HCT116 (cell line): Measurements from ENCODE around the gene SLC15A3. TPM values are rescaled to one million over a fixed set of nuclear protein-coding genes. Genes with fewer than 3 reads are reported as not detected.

Source experiments
- ATAC-seq: fragments of 200-7000 bp; cut with Tn5 transposase; 2 replicates; pipeline ENCODE4 v1.9.1; 2020; ENCODE audit warnings: mild to moderate bottlenecking, moderate library complexity
- BruUV-seq: library from RNA; stranded (reverse); fragments of 400-500 nt; replicated peaks from 2 replicates; lab custom pipeline; 2021; lab: Mats Ljungman, UMichigan
- CTCF ChIA-PET: fragments of 300-600 bp; sonication (Branson Sonifier 250); formaldehyde crosslinking; loops from one replicate; lab custom pipeline; 2021; ENCODE audit warnings: antibody characterized with exemption; lab: Charles Lee
- POLR2A ChIA-PET: fragments of 300-600, 350-600 bp; sonication (Branson Sonifier 250); formaldehyde crosslinking; loops from one replicate; lab custom pipeline; 2021; ENCODE audit warnings: antibody characterized with exemption; lab: Charles Lee
- RAD21 ChIA-PET, 2 experiments: fragments of 300-600 bp; sonication (Branson Sonifier 250); formaldehyde crosslinking; loops; one replicate each; lab custom pipeline; 2023; ENCODE audit warnings: low total read pairs in 2 of 2; ENCODE audit not compliant: uncharacterized antibody in 2 of 2, unreplicated experiment in 2 of 2, low non-redundant PET in 1 of 2; lab: Charles Lee
- DNase-seq: peaks from one replicate; pipeline ENCODE4 v3.0.0-alpha.2; 2010; ENCODE audit warnings: low read depth, low spot score
- H2AFZ ChIP-seq: fragments of 200-600 bp; shearing (Covaris generic), sonication (generic); 2 replicates; pipeline ENCODE4 v1.6.1; 2017; ENCODE audit warnings: low read depth, mixed run types, mixed read lengths, antibody characterized with exemption, low read length; ENCODE audit not compliant: poor library complexity, severe bottlenecking
- H3K27ac ChIP-seq: 2 replicates; pipeline ENCODE4 v1.5.1; 2012; ENCODE audit warnings: low read depth, low read length
- H3K27me3 ChIP-seq: fragments of 200-600 bp; sonication (generic); 2 replicates; pipeline ENCODE4 v1.6.1; 2016; ENCODE audit warnings: mixed run types, low read length, mixed read lengths; ENCODE audit not compliant: insufficient read depth
- H3K36me3 ChIP-seq, 2 experiments: fragments of 200-500 bp in 1 of 2; fragments of 200-600 bp in 1 of 2; sonication (Bioruptor generic) in 1 of 2; sonication (generic) in 1 of 2; 2 replicates each; pipeline versions ENCODE4 v1.5.1 to v1.6.1; 2014 to 2016; ENCODE audit warnings: low read length in 2 of 2, inconsistent platforms in 1 of 2, mixed read lengths in 1 of 2, mixed run types in 1 of 2; ENCODE audit not compliant: insufficient read depth in 2 of 2, control insufficient read depth in 1 of 2
- H3K4me1 ChIP-seq, 2 experiments: fragments of 200-600 bp in 1 of 2; sonication (generic) in 1 of 2; 2 replicates each; pipeline versions ENCODE4 v1.5.1 to v1.6.1; 2012 to 2017; ENCODE audit warnings: low read length in 2 of 2, inconsistent platforms in 1 of 2, mild to moderate bottlenecking in 1 of 2, mixed read lengths in 1 of 2, mixed run types in 1 of 2, moderate library complexity in 1 of 2; ENCODE audit not compliant: insufficient read depth in 2 of 2, control insufficient read depth in 1 of 2
- H3K4me2 ChIP-seq: fragments of 200-600 bp; sonication (generic); 2 replicates; pipeline ENCODE4 v1.6.1; 2017; ENCODE audit warnings: mixed run types, low read length, mixed read lengths
- H3K4me3 ChIP-seq, 2 experiments: fragments of 200-600 bp in 1 of 2; sonication (generic) in 1 of 2; replicated peaks in 1 of 2; 2 replicates each; pipeline ENCODE4 v1.5.1; 2011 to 2016; ENCODE audit warnings: low read length in 2 of 2, control low read depth in 1 of 2, low read depth in 1 of 2, mild to moderate bottlenecking in 1 of 2, mixed read lengths in 1 of 2, mixed run types in 1 of 2
- H3K79me2 ChIP-seq: fragments of 200-600 bp; sonication (generic); 2 replicates; pipeline ENCODE4 v1.6.1; 2017; ENCODE audit warnings: mild to moderate bottlenecking, mixed run types, low read length, moderate library complexity, mixed read lengths; ENCODE audit not compliant: insufficient read depth
- H3K9ac ChIP-seq: fragments of 200-600 bp; sonication (generic); 2 replicates; pipeline ENCODE4 v1.6.1; 2016; ENCODE audit warnings: low read length, mixed read lengths
- H3K9me2 ChIP-seq: fragments of 200-600 bp; sonication (generic), shearing (Covaris generic); 2 replicates; pipeline ENCODE4 v1.6.1; 2017; ENCODE audit warnings: mixed run types, mild to moderate bottlenecking, moderate library complexity; ENCODE audit not compliant: insufficient read depth
- H3K9me3 ChIP-seq, 2 experiments: fragments of 200-500 bp in 1 of 2; fragments of 200-600 bp in 1 of 2; sonication (Bioruptor generic) in 1 of 2; sonication (generic) in 1 of 2; 2 replicates each; pipeline ENCODE4 v1.6.1; 2014 to 2017; ENCODE audit warnings: low read length in 2 of 2, mixed read lengths in 2 of 2, inconsistent platforms in 1 of 2, low read depth in 1 of 2, mild to moderate bottlenecking in 1 of 2, mixed run types in 1 of 2, moderate library complexity in 1 of 2; ENCODE audit not compliant: control insufficient read depth in 1 of 2, insufficient read depth in 1 of 2
- H4K20me1 ChIP-seq: fragments of 200-600 bp; sonication (generic), shearing (Covaris generic); 2 replicates; pipeline ENCODE4 v1.6.1; 2017; ENCODE audit warnings: mixed run types, mild to moderate bottlenecking, moderate library complexity; ENCODE audit not compliant: insufficient read depth
- CBX3 ChIP-seq: IDR thresholded peaks from 2 replicates; pipeline ENCODE4 v1.6.1; 2012; ENCODE audit warnings: low read depth
- ELF1 ChIP-seq: IDR thresholded peaks from 2 replicates; pipeline ENCODE4 v1.6.1; 2012; ENCODE audit warnings: low read depth, borderline replicate concordance
- EZH2 ChIP-seq: fragments of 200-600 bp; sonication (generic); IDR thresholded peaks from 2 replicates; pipeline ENCODE4 v1.6.1; 2017; ENCODE audit warnings: antibody characterized with exemption, mixed run types
- JUND ChIP-seq: IDR thresholded peaks from 2 replicates; pipeline ENCODE4 v1.6.1; 2012
- RAD21 ChIP-seq: IDR thresholded peaks from 2 replicates; pipeline ENCODE4 v1.6.1; 2012; ENCODE audit warnings: low read depth, mild to moderate bottlenecking
- SP1 ChIP-seq: IDR thresholded peaks from 2 replicates; pipeline ENCODE4 v1.6.1; 2012; ENCODE audit warnings: low read depth
- TCF7L2 ChIP-seq: IDR thresholded peaks from 2 replicates; pipeline ENCODE4 v1.7.0; 2011; ENCODE audit warnings: borderline replicate concordance, inconsistent platforms; ENCODE audit not compliant: insufficient read depth, insufficient read length; ENCODE audit errors: extremely low read depth
- YY1 ChIP-seq: IDR thresholded peaks from 2 replicates; pipeline ENCODE4 v1.6.1; 2011; ENCODE audit warnings: low read length, low read depth, moderate library complexity, mild to moderate bottlenecking; ENCODE audit not compliant: insufficient replicate concordance; ENCODE audit errors: extremely low read depth
- intact Hi-C: fragments of 100-400 bp; cut with micrococcal nuclease; formaldehyde crosslinking; loops from 2 replicates; pipeline ENCODE4 v1.10.0; 2022
- total RNA-seq: library from RNA; stranded (reverse); gene quantifications from one replicate; pipeline ENCODE4 v1.2.1, GENCODE V29; 2021; ENCODE audit not compliant: unreplicated experiment
- TF ChIP-seq, protein P1 (sequence below): IDR thresholded peaks from 2 replicates; pipeline ENCODE4 v1.6.1; 2012
- TF ChIP-seq, protein P2 (sequence below): IDR thresholded peaks from 2 replicates; pipeline ENCODE4 v1.6.1; 2011; ENCODE audit warnings: mild to moderate bottlenecking, low read length, moderate library complexity; ENCODE audit not compliant: insufficient replicate concordance; ENCODE audit errors: extremely low read depth
- TF ChIP-seq, protein P3 (sequence below): IDR thresholded peaks from 2 replicates; pipeline ENCODE4 v1.6.1; 2012
- TF ChIP-seq, protein P4 (sequence below): IDR thresholded peaks from 2 replicates; pipeline ENCODE4 v1.6.1; 2012; ENCODE audit warnings: low read depth
- TF ChIP-seq, protein P5 (sequence below), 3 experiments: fragments of 200-600 bp in 1 of 3; sonication (generic) in 1 of 3; IDR thresholded peaks in 2 of 3; conservative IDR thresholded peaks in 1 of 3; 2 replicates each; pipeline ENCODE4 v1.5.1; 2012 to 2017; ENCODE audit warnings: low read depth in 2 of 3, low read length in 2 of 3, antibody characterized with exemption in 1 of 3, borderline replicate concordance in 1 of 3, control low read depth in 1 of 3, mild to moderate bottlenecking in 1 of 3, mixed read lengths in 1 of 3, mixed run types in 1 of 3, moderate library complexity in 1 of 3; ENCODE audit not compliant: insufficient read depth in 1 of 3

The SLC15A3 gene
- total RNA-seq, 1 experiment from 2014 or later = not detected

- TF ChIP-seq, protein P1, sequence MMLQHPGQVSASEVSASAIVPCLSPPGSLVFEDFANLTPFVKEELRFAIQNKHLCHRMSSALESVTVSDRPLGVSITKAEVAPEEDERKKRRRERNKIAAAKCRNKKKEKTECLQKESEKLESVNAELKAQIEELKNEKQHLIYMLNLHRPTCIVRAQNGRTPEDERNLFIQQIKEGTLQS = no peak
- TF ChIP-seq EZH2 = no peak
- TF ChIP-seq, protein P2, sequence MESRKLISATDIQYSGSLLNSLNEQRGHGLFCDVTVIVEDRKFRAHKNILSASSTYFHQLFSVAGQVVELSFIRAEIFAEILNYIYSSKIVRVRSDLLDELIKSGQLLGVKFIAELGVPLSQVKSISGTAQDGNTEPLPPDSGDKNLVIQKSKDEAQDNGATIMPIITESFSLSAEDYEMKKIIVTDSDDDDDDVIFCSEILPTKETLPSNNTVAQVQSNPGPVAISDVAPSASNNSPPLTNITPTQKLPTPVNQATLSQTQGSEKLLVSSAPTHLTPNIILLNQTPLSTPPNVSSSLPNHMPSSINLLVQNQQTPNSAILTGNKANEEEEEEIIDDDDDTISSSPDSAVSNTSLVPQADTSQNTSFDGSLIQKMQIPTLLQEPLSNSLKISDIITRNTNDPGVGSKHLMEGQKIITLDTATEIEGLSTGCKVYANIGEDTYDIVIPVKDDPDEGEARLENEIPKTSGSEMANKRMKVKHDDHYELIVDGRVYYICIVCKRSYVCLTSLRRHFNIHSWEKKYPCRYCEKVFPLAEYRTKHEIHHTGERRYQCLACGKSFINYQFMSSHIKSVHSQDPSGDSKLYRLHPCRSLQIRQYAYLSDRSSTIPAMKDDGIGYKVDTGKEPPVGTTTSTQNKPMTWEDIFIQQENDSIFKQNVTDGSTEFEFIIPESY = no peak
- TF ChIP-seq CBX3 = no peak
- no peak for TF ChIP-seq ELF1
Measured at GRCh38 chr11:60982184-60982583, 30.2 kb upstream of the SLC15A3 start (continued).

- no peaks in the 10 kb centered on the region for H3K36me3 ChIP-seq
- H2AFZ ChIP-seq = no peak overlapping the region
- ChIA-PET POLR2A (no interaction called here), RAD21 (no interaction called here), CTCF (interaction anchor here (1.1 kb wide), 1 partner anchor 11 kb away, joined by 3 read pairs; no protein-coding TSS in a partner anchor)
- no peak overlapping the region for H3K9ac ChIP-seq
- no peaks in the 10 kb centered on the region; the same call in 1 of the 2 replicates for H3K27me3 ChIP-seq
- no peaks in the 10 kb centered on the region for H3K79me2 ChIP-seq
- no TSS peak for BruUV-seq
- no peak for ATAC-seq
- H3K9me2 ChIP-seq = no peaks in the 10 kb centered on the region
- H4K20me1 ChIP-seq = no peaks in the 10 kb centered on the region
- H3K9me3 ChIP-seq = no peaks in the 10 kb centered on the region
- no peak overlapping the region for H3K27ac ChIP-seq
- H3K4me2 ChIP-seq = no peak overlapping the region
- no peak for DNase-seq
- H3K4me3 ChIP-seq = no peak overlapping the region
- intact Hi-C loops = no loop called here
- H3K4me1 ChIP-seq = peaks cover 3 to 9% of the 10 kb centered on the region in 2 experiments; a peak in 3 of 4 replicates
- TF ChIP-seq, protein P3, sequence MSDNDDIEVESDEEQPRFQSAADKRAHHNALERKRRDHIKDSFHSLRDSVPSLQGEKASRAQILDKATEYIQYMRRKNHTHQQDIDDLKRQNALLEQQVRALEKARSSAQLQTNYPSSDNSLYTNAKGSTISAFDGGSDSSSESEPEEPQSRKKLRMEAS = no peak
- TF ChIP-seq JUND = no peak
- TF ChIP-seq, protein P4, sequence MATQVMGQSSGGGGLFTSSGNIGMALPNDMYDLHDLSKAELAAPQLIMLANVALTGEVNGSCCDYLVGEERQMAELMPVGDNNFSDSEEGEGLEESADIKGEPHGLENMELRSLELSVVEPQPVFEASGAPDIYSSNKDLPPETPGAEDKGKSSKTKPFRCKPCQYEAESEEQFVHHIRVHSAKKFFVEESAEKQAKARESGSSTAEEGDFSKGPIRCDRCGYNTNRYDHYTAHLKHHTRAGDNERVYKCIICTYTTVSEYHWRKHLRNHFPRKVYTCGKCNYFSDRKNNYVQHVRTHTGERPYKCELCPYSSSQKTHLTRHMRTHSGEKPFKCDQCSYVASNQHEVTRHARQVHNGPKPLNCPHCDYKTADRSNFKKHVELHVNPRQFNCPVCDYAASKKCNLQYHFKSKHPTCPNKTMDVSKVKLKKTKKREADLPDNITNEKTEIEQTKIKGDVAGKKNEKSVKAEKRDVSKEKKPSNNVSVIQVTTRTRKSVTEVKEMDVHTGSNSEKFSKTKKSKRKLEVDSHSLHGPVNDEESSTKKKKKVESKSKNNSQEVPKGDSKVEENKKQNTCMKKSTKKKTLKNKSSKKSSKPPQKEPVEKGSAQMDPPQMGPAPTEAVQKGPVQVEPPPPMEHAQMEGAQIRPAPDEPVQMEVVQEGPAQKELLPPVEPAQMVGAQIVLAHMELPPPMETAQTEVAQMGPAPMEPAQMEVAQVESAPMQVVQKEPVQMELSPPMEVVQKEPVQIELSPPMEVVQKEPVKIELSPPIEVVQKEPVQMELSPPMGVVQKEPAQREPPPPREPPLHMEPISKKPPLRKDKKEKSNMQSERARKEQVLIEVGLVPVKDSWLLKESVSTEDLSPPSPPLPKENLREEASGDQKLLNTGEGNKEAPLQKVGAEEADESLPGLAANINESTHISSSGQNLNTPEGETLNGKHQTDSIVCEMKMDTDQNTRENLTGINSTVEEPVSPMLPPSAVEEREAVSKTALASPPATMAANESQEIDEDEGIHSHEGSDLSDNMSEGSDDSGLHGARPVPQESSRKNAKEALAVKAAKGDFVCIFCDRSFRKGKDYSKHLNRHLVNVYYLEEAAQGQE = no peak
- TF ChIP-seq, protein P1 = no peak
- no peak for TF ChIP-seq YY1
- TF ChIP-seq RAD21 = no peak
- TF ChIP-seq, protein P2 = no peak
- TF ChIP-seq, protein P5, sequence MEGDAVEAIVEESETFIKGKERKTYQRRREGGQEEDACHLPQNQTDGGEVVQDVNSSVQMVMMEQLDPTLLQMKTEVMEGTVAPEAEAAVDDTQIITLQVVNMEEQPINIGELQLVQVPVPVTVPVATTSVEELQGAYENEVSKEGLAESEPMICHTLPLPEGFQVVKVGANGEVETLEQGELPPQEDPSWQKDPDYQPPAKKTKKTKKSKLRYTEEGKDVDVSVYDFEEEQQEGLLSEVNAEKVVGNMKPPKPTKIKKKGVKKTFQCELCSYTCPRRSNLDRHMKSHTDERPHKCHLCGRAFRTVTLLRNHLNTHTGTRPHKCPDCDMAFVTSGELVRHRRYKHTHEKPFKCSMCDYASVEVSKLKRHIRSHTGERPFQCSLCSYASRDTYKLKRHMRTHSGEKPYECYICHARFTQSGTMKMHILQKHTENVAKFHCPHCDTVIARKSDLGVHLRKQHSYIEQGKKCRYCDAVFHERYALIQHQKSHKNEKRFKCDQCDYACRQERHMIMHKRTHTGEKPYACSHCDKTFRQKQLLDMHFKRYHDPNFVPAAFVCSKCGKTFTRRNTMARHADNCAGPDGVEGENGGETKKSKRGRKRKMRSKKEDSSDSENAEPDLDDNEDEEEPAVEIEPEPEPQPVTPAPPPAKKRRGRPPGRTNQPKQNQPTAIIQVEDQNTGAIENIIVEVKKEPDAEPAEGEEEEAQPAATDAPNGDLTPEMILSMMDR (IDR thresholded peaks at IDR 0.05 in 2 of 3, conservative IDR thresholded peaks at IDR 0.05 in 1 of 3; ENCODE audit: borderline replicate concordance in 1 of 3, insufficient read depth in 1 of 3, low read depth in 2 of 3, low read length in 2 of 3) = no peak
- TF ChIP-seq SP1 = no peak
- TF ChIP-seq TCF7L2 = no peak
Measured at GRCh38 chr11:60981515-60981914, 29.5 kb upstream of the SLC15A3 start.
